ENCODE measurements around the gene BLNK.

BLNK gene

GRCh38 chr10:96257944-96258343 is 13.4 kb downstream of the BLNK start:
- no peak for TF ChIP-seq SIN3A (IDR thresholded peaks at IDR 0.05; ENCODE audit: borderline replicate concordance, insufficient read depth, low read length)
- no peak for TF ChIP-seq TAF1 (IDR thresholded peaks at IDR 0.05; ENCODE audit: borderline replicate concordance, insufficient read depth, low read length)
- TF ChIP-seq FOXP2 (optimal IDR thresholded peaks at IDR 0.05; ENCODE audit: borderline replicate concordance, extremely low read depth, extremely low read length, insufficient read depth), result no peak
- TF ChIP-seq POLR2AphosphoS5 (IDR thresholded peaks at IDR 0.05; ENCODE audit: low read depth, low read length), result no peak
- TF ChIP-seq, protein P1, sequence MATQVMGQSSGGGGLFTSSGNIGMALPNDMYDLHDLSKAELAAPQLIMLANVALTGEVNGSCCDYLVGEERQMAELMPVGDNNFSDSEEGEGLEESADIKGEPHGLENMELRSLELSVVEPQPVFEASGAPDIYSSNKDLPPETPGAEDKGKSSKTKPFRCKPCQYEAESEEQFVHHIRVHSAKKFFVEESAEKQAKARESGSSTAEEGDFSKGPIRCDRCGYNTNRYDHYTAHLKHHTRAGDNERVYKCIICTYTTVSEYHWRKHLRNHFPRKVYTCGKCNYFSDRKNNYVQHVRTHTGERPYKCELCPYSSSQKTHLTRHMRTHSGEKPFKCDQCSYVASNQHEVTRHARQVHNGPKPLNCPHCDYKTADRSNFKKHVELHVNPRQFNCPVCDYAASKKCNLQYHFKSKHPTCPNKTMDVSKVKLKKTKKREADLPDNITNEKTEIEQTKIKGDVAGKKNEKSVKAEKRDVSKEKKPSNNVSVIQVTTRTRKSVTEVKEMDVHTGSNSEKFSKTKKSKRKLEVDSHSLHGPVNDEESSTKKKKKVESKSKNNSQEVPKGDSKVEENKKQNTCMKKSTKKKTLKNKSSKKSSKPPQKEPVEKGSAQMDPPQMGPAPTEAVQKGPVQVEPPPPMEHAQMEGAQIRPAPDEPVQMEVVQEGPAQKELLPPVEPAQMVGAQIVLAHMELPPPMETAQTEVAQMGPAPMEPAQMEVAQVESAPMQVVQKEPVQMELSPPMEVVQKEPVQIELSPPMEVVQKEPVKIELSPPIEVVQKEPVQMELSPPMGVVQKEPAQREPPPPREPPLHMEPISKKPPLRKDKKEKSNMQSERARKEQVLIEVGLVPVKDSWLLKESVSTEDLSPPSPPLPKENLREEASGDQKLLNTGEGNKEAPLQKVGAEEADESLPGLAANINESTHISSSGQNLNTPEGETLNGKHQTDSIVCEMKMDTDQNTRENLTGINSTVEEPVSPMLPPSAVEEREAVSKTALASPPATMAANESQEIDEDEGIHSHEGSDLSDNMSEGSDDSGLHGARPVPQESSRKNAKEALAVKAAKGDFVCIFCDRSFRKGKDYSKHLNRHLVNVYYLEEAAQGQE (IDR thresholded peaks at IDR 0.05; ENCODE audit: insufficient read depth in 1 of 2, low read depth in 2 of 2, low read length in 2 of 2), result no peak

- TF ChIP-seq POLR2AphosphoS5 (IDR thresholded peaks at IDR 0.05; ENCODE audit: low read depth, low read length), result no peak
Measured at GRCh38 chr10:96255549-96256333, 15.6 kb downstream of the BLNK start.

- TF ChIP-seq POLR2AphosphoS5 (IDR thresholded peaks at IDR 0.05; ENCODE audit: low read depth, low read length) (no peak), SIN3A (IDR thresholded peaks at IDR 0.05; ENCODE audit: borderline replicate concordance, insufficient read depth, low read length) (no peak), TAF1 (IDR thresholded peaks at IDR 0.05; ENCODE audit: borderline replicate concordance, insufficient read depth, low read length) (no peak), FOXP2 (optimal IDR thresholded peaks at IDR 0.05; ENCODE audit: borderline replicate concordance, extremely low read depth, extremely low read length, insufficient read depth) (no peak)
- TF ChIP-seq, protein P1 (IDR thresholded peaks at IDR 0.05; ENCODE audit: insufficient read depth in 1 of 2, low read depth in 2 of 2, low read length in 2 of 2), result no peak
Measured at GRCh38 chr10:96254976-96255375, 16.4 kb downstream of the BLNK start.

GRCh38 chr10:96252730-96253129 is 18.6 kb downstream of the BLNK start:
- TF ChIP-seq FOXP2 (optimal IDR thresholded peaks at IDR 0.05; ENCODE audit: borderline replicate concordance, extremely low read depth, extremely low read length, insufficient read depth), result no peak
- TF ChIP-seq, protein P1 (IDR thresholded peaks at IDR 0.05; ENCODE audit: insufficient read depth in 1 of 2, low read depth in 2 of 2, low read length in 2 of 2), result no peak
- no peak for TF ChIP-seq SIN3A (IDR thresholded peaks at IDR 0.05; ENCODE audit: borderline replicate concordance, insufficient read depth, low read length)
- no peak for TF ChIP-seq TAF1 (IDR thresholded peaks at IDR 0.05; ENCODE audit: borderline replicate concordance, insufficient read depth, low read length)
- no peak for TF ChIP-seq POLR2AphosphoS5 (IDR thresholded peaks at IDR 0.05; ENCODE audit: low read depth, low read length)

GRCh38 chr10:96250349-96250748 is 21.0 kb downstream of the BLNK start:
- no peak for TF ChIP-seq FOXP2 (optimal IDR thresholded peaks at IDR 0.05; ENCODE audit: borderline replicate concordance, extremely low read depth, extremely low read length, insufficient read depth)
- TF ChIP-seq, protein P1 (IDR thresholded peaks at IDR 0.05; ENCODE audit: insufficient read depth in 1 of 2, low read depth in 2 of 2, low read length in 2 of 2), result no peak
- no peak for TF ChIP-seq TAF1 (IDR thresholded peaks at IDR 0.05; ENCODE audit: borderline replicate concordance, insufficient read depth, low read length)
- no peak for TF ChIP-seq POLR2AphosphoS5 (IDR thresholded peaks at IDR 0.05; ENCODE audit: low read depth, low read length)
- no peak for TF ChIP-seq SIN3A (IDR thresholded peaks at IDR 0.05; ENCODE audit: borderline replicate concordance, insufficient read depth, low read length)
